ENCODE data around the gene TRPM6.
"Not testable (repeated sequence)": the region's sequence is repeated elsewhere in the genome, so short reads cannot be mapped to it uniquely, and the experiment has no call there.

TRPM6 gene

GRCh38 chr9:74887041-74887980, at the start of gene TRPM6:
TSS of gene TRPM6 (minus strand) at chr9:74887921. CDS start at chr9:74887856, 65 bp downstream.
- FAIRE-seq: no peak

GRCh38 chr9:74935008-74935407, 47.3 kb upstream of the TRPM6 start:
- FAIRE-seq: no peak

- FAIRE-seq: no peak
Observed at GRCh38 chr9:74921737-74922136, 34.0 kb upstream of the TRPM6 start.

- no peak for FAIRE-seq
Observed at GRCh38 chr9:74920944-74921626, 33.4 kb upstream of the TRPM6 start.

- FAIRE-seq: no peak
Observed at GRCh38 chr9:74910036-74910435, 22.3 kb upstream of the TRPM6 start.

- no peak for FAIRE-seq
Observed at GRCh38 chr9:74908665-74909064, 20.9 kb upstream of the TRPM6 start.

GRCh38 chr9:74907085-74907484, 19.4 kb upstream of the TRPM6 start:
- no peak for FAIRE-seq

- no peak for FAIRE-seq
Observed at GRCh38 chr9:74901001-74901400, 13.3 kb upstream of the TRPM6 start.

- FAIRE-seq: not testable (repeated sequence)
Observed at GRCh38 chr9:74888449-74888848, 728 bp upstream of the TRPM6 start.

GRCh38 chr9:74887981-74888370, 255 bp upstream of the TRPM6 start:
- FAIRE-seq: no peak

- no peak for FAIRE-seq
Observed at GRCh38 chr9:74876382-74876949, 11.3 kb downstream of the TRPM6 start.

- no peak for FAIRE-seq
Observed at GRCh38 chr9:74875656-74876055, 12.1 kb downstream of the TRPM6 start.

GRCh38 chr9:74874220-74874619, 13.5 kb downstream of the TRPM6 start:
- no peak for FAIRE-seq

- no peak for FAIRE-seq
Observed at GRCh38 chr9:74872619-74873233, 15.0 kb downstream of the TRPM6 start.

GRCh38 chr9:74867483-74867882, 20.2 kb downstream of the TRPM6 start:
- no peak for FAIRE-seq

- FAIRE-seq: no peak
Observed at GRCh38 chr9:74865177-74865576, 22.5 kb downstream of the TRPM6 start.

GRCh38 chr9:74861773-74862474, 25.8 kb downstream of the TRPM6 start:
- no peak for FAIRE-seq

- FAIRE-seq: no peak
Observed at GRCh38 chr9:74861071-74861470, 26.6 kb downstream of the TRPM6 start.

- not testable (repeated sequence) for FAIRE-seq
Observed at GRCh38 chr9:74860247-74860646, 27.5 kb downstream of the TRPM6 start.

- FAIRE-seq: no peak
Observed at GRCh38 chr9:74859786-74860185, 27.9 kb downstream of the TRPM6 start.

- FAIRE-seq: no peak
Observed at GRCh38 chr9:74858751-74859414, 28.8 kb downstream of the TRPM6 start.

GRCh38 chr9:74856989-74857388, 30.7 kb downstream of the TRPM6 start:
- FAIRE-seq: no peak

Data from TTC549 (cell line).